HG03095 (cell line): Measurements from ENCODE around the gene TRMT44.
"Not testable (repeated sequence)": the region's sequence is repeated elsewhere in the genome, so short reads cannot be mapped to it uniquely, and the experiment has no call there.

Experiments used
- ATAC-seq: cut with Tn5 transposase; IDR thresholded peaks from one replicate; pipeline ENCODE4 v1.9.1; 2021; ENCODE audit warnings: moderate library complexity; ENCODE audit not compliant: unreplicated experiment

Gene TRMT44

GRCh38 chr4:8508740-8509139 is 68.2 kb downstream of the TRMT44 start:
- no peak for ATAC-seq

GRCh38 chr4:8509311-8509950 is 68.9 kb downstream of the TRMT44 start:
- ATAC-seq: no peak

DNA sequence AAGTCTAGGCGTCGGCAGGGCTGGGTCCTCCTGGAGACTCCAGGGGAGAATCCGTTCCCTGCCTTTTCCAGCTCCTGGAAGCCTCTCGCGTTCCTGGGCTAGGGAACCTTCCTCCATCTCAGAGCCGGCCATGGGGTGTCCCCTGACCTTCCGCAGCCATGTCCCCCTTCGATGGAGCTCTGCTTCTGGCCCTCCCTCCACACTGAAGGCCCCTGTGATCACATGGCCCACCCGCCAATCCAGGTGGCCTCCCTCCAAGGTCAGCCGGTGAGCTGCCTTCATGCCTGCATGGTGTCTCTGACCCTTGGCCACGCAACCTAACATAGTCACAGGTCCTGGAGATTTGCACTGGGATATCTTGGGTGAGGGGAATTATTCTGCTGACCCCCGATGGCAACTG is 69.6 kb downstream of the TRMT44 start:
- ATAC-seq: no peak

GRCh38 chr4:8510611-8511285 is 70.2 kb downstream of the TRMT44 start:
- ATAC-seq: no peak

DNA sequence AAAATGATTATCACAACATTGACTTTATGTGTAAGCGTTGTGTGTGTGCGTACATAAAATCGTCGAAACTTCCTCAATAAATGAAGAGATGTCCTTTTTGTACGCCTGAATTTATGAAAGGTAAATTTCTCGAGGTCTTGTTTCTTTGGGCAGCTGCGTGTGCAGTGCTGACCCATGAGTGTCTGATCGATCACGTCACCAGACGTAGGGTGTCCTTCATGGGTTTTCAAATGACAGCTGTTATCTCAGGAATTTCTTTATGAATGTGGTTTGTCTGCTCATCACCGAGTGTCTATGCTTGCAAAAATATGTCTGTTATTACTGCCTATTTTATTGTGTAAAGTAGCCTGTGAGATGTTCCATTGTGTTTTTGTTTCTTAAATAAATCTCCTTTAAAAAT is 71.9 kb downstream of the TRMT44 start:
- no peak for ATAC-seq

GRCh38 chr4:8513080-8513479 is 72.5 kb downstream of the TRMT44 start:
- not testable (repeated sequence) for ATAC-seq

- no peak for ATAC-seq
Measured at GRCh38 chr4:8513931-8514330, 73.4 kb downstream of the TRMT44 start.

GRCh38 chr4:8514391-8514790 is 73.8 kb downstream of the TRMT44 start:
- no peak for ATAC-seq

- no peak for ATAC-seq
Measured at GRCh38 chr4:8515316-8516060, 74.9 kb downstream of the TRMT44 start.

DNA sequence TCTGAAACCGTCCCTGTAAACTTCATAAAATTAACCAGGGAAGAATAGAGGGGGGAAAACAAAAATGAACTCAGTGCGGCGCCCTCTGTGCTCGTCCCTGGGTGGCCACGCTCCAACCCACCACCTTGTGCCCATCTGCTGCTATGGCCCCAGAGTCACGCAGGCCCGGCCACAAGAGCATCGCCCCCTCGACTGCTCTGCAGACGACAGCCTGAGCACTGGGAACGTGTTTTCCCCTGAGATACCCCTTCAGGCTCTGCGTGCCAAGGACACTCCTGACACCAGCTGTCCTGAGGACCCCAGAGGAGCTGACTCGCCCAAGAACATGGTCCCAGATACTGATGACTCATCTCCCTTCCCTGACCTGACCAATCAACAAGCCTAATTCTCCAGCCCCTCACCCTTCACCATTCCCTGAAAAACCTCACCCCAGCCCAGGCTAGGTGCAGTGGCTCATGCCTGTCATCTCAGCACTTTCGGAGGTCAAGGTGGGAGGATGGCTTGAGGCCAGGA is 75.5 kb downstream of the TRMT44 start:
- no peak for ATAC-seq

DNA sequence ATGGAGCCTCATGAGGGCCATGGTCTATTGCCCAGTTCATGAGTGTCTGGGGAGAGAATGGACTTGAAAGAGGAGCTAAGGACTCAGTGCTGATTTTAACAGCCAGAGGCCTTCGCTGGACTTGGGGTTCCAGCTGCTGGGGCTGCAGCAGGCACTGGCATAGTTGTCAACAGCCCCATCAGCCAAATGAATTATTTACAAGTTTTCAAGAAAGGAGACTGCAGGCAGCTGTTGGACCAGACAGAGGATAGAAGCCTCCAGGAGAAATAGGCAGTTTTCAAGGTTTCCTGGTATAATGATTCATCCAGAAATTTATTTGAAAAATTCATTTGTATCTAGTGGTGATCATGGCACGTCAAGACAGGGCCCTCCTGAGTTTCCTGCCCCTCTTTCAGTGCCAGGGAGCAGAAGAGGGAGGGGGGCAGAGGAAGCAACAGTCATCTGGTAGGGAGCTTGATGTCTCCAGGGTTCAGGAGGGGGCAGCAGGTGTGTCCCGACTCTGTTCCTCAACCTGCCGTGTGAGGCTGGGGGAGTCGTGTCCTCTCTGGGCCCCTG is 76.5 kb downstream of the TRMT44 start:
- no peak for ATAC-seq

- ATAC-seq: no peak
Measured at GRCh38 chr4:8517946-8518345, 77.4 kb downstream of the TRMT44 start.

DNA sequence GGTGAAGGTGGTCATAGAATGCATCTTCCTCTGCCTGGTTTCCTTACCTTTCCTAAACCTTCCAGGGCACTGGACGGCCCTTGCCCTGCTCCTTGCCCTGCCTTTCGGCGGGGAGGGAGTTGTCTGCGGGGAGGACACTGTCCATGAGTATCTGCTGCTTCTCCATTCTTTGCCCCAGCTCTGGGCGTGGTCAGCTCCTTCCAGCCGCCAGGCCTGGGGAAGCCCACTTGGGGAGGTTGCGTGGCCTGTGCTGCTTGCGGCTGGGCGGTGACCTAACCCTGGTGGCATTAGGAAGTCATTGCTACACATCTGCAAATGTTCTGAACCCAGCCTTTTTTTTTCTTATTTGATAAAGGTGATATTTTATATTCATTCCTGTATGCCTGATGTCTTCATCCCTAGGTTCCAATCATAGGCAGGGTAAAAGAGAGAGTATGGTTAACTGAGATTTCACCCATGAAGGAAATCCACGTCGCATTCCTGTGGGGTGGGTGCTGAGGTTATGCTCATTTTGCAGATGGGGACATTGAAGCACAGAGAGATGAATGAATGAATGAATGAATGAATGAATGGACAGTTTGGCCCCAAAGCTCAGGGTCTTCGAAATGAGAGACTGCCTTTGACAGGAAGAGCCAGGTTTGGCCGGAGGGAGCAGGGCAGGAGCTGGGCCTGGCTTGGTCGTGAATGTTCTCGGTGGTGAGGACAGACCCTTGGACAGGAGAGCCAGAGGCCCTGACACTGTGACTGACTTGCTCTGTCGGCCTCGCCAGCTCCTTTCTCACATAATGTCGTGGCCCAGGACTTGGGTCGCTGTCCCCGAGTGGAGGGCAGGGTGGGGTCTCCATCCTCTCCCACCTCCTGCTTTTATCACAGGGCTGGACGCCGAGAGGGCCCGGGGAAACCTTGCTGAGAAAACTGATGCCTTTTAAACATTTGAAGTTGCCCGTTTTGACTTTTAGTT is 81.9 kb downstream of the TRMT44 start:
- ATAC-seq: no peak

GRCh38 chr4:8523175-8523574 is 82.6 kb downstream of the TRMT44 start:
- no peak for ATAC-seq

DNA sequence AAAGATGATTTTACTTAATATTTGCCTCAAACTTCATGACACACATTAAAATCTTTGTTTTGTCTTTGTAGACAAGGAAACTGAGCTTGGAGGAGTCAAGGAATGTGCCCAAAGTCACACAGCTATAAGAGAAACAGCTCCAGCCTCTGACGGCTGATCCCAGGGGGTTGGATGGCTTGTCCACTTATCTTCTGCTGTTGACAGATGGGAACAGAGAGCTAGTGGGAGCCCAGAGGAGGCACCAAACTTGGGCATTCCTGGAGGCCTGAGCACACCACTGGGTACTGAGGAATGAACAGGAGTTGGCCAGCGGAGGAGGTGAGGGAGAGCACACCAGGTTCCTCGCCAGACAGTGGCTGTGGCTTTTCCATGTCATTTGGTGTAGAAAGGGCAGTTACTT is 83.2 kb downstream of the TRMT44 start:
- no peak for ATAC-seq

GRCh38 chr4:8524595-8525382 is 84.2 kb downstream of the TRMT44 start:
- no peak for ATAC-seq

GRCh38 chr4:8525383-8526120 is 85.0 kb downstream of the TRMT44 start:
- no peak for ATAC-seq
